Measurements from ENCODE around the gene NAPB.
A peak's percentile ranks its signal among the peaks of the same experiment; 100 is the strongest.
"Not testable (repeated sequence)": the region's sequence is repeated elsewhere in the genome, so short reads cannot be mapped to it uniquely, and the experiment has no call there.

Gene NAPB

DNA sequence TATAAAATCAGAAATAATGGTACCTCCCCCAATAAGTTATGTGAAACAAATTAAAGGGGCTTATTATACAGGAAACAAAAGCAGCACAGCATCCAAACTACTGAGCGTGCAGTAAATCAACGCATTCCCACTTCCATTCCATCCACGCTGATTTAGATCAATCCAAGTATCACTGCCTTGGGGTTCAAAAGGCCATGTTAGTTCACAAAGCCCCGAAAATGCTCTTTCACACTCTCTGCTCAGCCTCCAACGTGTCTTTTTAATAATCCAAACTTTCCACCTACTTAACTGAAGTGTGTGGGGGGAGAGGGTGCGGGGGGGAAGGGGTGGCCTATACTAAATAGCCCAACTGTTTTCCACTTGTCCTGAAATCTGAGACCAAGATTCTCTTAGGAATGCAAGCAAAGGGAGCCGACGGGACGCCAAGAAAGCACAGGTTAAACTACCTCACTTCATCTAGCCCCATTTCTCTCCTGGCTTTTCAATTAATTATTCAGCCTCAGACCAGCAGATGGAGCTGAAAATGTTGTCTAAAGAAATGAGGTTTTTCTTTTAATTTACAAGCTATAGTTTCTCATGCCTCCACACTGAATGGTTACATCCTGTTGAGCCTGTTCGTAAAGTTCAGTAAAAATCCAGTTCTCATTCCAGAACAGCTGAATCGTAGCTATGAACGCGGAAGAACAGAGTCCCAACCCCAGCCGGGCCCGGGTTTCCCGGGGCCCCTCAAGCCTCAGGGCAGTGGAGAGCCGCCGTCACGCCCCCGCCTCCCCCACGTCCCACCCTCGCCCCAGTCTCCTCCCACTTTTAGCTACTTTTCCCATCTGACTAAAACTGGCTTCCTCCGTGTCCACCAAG, 71.7 kb downstream of the NAPB start:
- TF ChIP-seq, protein P1, sequence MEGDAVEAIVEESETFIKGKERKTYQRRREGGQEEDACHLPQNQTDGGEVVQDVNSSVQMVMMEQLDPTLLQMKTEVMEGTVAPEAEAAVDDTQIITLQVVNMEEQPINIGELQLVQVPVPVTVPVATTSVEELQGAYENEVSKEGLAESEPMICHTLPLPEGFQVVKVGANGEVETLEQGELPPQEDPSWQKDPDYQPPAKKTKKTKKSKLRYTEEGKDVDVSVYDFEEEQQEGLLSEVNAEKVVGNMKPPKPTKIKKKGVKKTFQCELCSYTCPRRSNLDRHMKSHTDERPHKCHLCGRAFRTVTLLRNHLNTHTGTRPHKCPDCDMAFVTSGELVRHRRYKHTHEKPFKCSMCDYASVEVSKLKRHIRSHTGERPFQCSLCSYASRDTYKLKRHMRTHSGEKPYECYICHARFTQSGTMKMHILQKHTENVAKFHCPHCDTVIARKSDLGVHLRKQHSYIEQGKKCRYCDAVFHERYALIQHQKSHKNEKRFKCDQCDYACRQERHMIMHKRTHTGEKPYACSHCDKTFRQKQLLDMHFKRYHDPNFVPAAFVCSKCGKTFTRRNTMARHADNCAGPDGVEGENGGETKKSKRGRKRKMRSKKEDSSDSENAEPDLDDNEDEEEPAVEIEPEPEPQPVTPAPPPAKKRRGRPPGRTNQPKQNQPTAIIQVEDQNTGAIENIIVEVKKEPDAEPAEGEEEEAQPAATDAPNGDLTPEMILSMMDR (IDR thresholded peaks at IDR 0.05; ENCODE audit: low read depth, low read length) = 0 out of 2 replicates have a peak, but pooled peaks have one; percentile 12
- peaks cover 23% of the 10 kb centered on the region for H3K36me3 ChIP-seq
- H3K4me3 ChIP-seq (ENCODE audit: low read depth, low read length) = peak overlapping the region; percentile 87
- DNase-seq = no peak
- no peaks in the 10 kb centered on the region for H3K27me3 ChIP-seq (ENCODE audit: insufficient read depth, low read depth, severe bottlenecking)
- H3K27ac ChIP-seq = peak overlapping the region; percentile 97
- no peaks in the 10 kb centered on the region for H3K9me3 ChIP-seq (ENCODE audit: severe bottlenecking)

DNA sequence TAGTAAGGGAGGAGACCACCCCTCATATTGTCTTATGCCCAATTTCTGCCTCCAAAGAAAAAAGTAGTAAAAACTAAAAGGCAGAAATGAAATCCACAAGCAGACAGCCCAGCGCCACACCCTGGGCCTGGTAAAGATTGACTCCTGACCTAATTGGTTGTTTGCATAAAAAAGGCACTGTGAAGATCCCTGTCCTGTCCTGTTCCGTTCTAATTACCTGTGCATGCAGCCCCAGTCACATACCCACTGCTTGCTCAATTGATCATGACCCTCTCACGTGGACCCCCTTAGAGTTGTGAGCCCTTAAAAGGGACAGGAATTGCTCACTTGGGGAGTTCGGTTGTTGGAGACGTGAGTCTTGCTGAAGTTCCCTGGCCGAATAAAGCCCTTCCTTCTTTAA, 72.8 kb downstream of the NAPB start:
- not testable (repeated sequence) for H3K27me3 ChIP-seq (ENCODE audit: insufficient read depth, low read depth, severe bottlenecking); H3K4me3 ChIP-seq (ENCODE audit: low read depth, low read length); DNase-seq; H3K27ac ChIP-seq; H3K9me3 ChIP-seq (ENCODE audit: severe bottlenecking)
- peaks cover 12% of the 10 kb centered on the region for H3K36me3 ChIP-seq

DNA sequence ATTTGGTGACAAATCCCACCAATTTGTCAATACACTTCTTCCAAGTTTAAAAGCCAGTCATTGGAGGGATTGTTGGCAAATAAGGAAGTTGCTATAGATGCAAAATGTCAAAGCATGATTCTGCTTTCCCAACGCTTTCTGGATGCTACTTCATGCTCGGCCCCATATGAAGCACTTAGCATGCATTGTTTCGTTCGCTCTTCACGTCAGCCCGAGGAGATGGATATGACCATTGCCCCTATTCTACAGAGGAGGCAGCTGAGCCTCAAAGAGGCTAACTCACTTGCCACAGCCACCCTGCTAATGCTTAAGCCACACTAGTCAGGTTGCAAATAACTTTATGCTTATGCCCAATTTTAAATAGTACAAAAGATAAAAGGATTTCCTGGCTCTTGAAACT, 73.5 kb downstream of the NAPB start:
- H3K4me3 ChIP-seq (ENCODE audit: low read depth, low read length) = no peak overlapping the region
- TF ChIP-seq, protein P1 (IDR thresholded peaks at IDR 0.05; ENCODE audit: low read depth, low read length) = no peak
- no peaks in the 10 kb centered on the region for H3K27me3 ChIP-seq (ENCODE audit: insufficient read depth, low read depth, severe bottlenecking)
- H3K27ac ChIP-seq = no peak overlapping the region
- H3K36me3 ChIP-seq = peaks cover 5% of the 10 kb centered on the region
- peaks cover 3% of the 10 kb centered on the region for H3K9me3 ChIP-seq (ENCODE audit: severe bottlenecking)
- no peak for DNase-seq

DNA sequence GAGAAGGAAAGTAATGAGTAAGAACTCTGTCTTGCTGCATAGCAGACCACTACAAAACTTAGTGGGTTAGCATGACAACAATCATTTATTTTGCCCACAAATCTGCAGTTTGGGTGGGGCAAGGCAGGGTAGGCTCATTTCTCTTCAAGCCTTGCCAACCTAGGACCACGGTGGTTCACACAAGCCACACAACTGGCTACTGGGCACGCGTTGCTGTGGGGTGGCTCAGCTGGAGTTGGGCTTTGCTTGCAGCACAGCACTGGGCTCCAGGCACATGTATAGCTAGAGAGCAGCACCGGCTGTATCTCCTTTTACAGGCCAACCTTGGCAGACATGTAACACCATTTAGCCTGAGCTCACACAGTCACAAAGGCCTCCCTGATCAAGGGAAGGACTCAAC, 75.3 kb downstream of the NAPB start:
- DNase-seq = no peak
- H3K4me3 ChIP-seq (ENCODE audit: low read depth, low read length) = no peak overlapping the region
- TF ChIP-seq, protein P1 (IDR thresholded peaks at IDR 0.05; ENCODE audit: low read depth, low read length) = no peak

DNA sequence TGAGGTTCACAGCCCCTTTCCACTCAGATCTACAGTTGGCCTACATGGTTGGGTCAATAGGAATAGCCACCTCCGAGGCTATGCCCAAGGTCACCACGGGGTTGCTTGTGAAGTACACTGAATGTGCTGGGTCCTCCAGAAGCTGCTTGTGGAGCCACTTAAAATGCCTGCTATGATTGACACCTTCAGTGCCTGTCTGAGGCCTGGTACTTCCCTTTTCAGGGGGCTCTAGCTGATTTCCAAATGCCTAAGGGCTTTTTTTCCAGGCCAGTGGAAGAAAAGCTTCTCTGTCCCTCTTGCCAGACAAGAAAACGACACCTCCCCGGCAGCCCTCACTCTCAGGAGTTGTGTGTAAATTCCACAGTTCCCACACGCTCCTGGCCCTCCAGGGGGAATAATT, 77.0 kb downstream of the NAPB start:
- Histone ChIP-seq H3K27ac (no peak overlapping the region), H3K4me3 (ENCODE audit: low read depth, low read length) (no peak overlapping the region), H3K27me3 (ENCODE audit: insufficient read depth, low read depth, severe bottlenecking) (peaks cover 18% of the 10 kb centered on the region), H3K36me3 (no peaks in the 10 kb centered on the region), H3K9me3 (ENCODE audit: severe bottlenecking) (peaks cover 3% of the 10 kb centered on the region)
- no peak for DNase-seq
- TF ChIP-seq, protein P1 (IDR thresholded peaks at IDR 0.05; ENCODE audit: low read depth, low read length) = no peak

More for the DNA sequence above, 75.3 kb downstream of the NAPB start:
- Histone ChIP-seq H3K27ac (no peak overlapping the region), H3K27me3 (ENCODE audit: insufficient read depth, low read depth, severe bottlenecking) (peaks cover 9% of the 10 kb centered on the region), H3K9me3 (ENCODE audit: severe bottlenecking) (peaks cover 3% of the 10 kb centered on the region), H3K36me3 (peaks cover 3% of the 10 kb centered on the region; the same call in 1 of the 2 replicates)

DNA sequence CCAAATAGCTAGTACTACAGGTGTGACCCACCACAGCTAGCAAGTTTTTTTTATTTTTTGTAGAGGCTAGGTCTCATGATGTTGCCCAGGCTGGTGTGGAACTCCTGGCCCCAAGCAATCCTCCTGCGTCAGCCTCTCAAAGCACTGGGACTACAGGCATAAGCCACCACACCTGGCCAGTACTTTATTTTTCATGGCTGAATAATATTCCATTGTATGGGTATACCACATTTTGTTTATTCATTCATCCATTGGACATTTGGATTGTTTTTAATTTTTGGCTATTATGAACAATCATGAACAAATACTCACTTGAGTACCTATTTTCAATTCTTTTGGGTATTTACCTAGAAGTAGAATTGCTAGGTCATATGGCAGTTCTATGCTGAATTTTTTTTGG, 77.7 kb downstream of the NAPB start:
- H3K9me3 ChIP-seq (ENCODE audit: severe bottlenecking) = peaks cover 3% of the 10 kb centered on the region
- no peak overlapping the region for H3K4me3 ChIP-seq (ENCODE audit: low read depth, low read length)
- H3K27ac ChIP-seq = no peak overlapping the region
- DNase-seq = no peak
- H3K36me3 ChIP-seq = no peaks in the 10 kb centered on the region
- H3K27me3 ChIP-seq (ENCODE audit: insufficient read depth, low read depth, severe bottlenecking) = peaks cover 22% of the 10 kb centered on the region
- TF ChIP-seq, protein P1 (IDR thresholded peaks at IDR 0.05; ENCODE audit: low read depth, low read length) = no peak
